Upper lobe of left lung (tissue), 4 donors: ENCODE data around the gene PHKB.

Experiments
- CTCF ChIP-seq, 6 experiments: fragments of 450-650 bp in 4 of 6; fragments of 200-600 bp in 2 of 6; sonication (generic) in 2 of 6; IDR thresholded peaks; one replicate each; pipeline ENCODE4 v1.5.1; 2016 to 2019; ENCODE audit warnings: antibody characterized with exemption in 6 of 6
- EP300 ChIP-seq, 4 donors: sonication (generic); formaldehyde crosslinking; IDR thresholded peaks; one replicate each; pipeline ENCODE4 v1.5.1; 2017; ENCODE audit warnings: antibody characterized with exemption in 4 of 4, control low read depth in 2 of 4
- POLR2A ChIP-seq, 4 donors: fragments of 450-650 bp; IDR thresholded peaks; one replicate each; pipeline ENCODE4 v1.5.1; 2016 to 2017; ENCODE audit warnings: antibody characterized with exemption in 4 of 4, mild to moderate bottlenecking in 2 of 4
- POLR2AphosphoS5 ChIP-seq, 2 donors: sonication (generic); formaldehyde crosslinking; IDR thresholded peaks; one replicate each; pipeline ENCODE4 v1.5.1; 2017; ENCODE audit warnings: antibody characterized with exemption in 2 of 2

GRCh38 chr16:47676635-47677177 is 215.6 kb downstream of the PHKB start:
- TF ChIP-seq CTCF (IDR thresholded peaks at IDR 0.05) (no peak), POLR2A (IDR thresholded peaks at IDR 0.05) (no peak), EP300 (IDR thresholded peaks at IDR 0.05) (no peak), POLR2AphosphoS5 (IDR thresholded peaks at IDR 0.05) (no peak)
